GM12864 (cell line): ENCODE measurements around the gene FUT6.

Source experiments
- DNase-seq: peaks from one replicate; pipeline ENCODE4 v3.0.0-alpha.2; 2011; ENCODE audit warnings: low read depth
- H3K4me3 ChIP-seq: 2 replicates; pipeline ENCODE4 v1.5.1; 2011; ENCODE audit warnings: mild to moderate bottlenecking, low read depth, low read length, control low read depth
- CTCF ChIP-seq: IDR thresholded peaks from 2 replicates; pipeline ENCODE4 v1.5.1; 2011; ENCODE audit warnings: low read depth, mild to moderate bottlenecking, moderate library complexity, low read length, control low read depth, inconsistent platforms; ENCODE audit errors: missing control alignments

FUT6 gene

GRCh38 chr19:5814123-5814851, 25.2 kb downstream of the FUT6 start:
- no peak overlapping the region for H3K4me3 ChIP-seq
- DNase-seq, result no peak
- no peak for TF ChIP-seq CTCF

DNA sequence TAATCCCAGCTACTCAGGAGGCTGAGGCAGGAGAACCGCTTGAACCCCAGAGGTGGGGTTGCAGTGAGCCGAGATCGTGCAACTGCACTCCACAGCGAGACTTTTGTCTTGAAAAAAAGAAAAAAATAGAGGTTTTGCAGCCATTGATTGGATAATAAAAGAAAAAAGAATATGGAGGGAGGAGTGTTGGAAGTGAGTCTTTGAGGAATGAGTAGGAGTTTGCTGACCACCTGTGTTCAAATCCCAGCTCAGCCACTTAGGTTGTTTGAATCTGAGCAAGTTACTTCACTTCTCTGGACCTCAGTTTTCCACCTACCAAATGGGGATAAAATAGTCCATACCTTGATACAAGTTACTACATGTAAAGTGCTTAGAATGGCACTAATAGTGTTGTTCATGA, 28.4 kb downstream of the FUT6 start:
- H3K4me3 ChIP-seq, result no peak overlapping the region
- no peak for DNase-seq
- no peak for TF ChIP-seq CTCF

DNA sequence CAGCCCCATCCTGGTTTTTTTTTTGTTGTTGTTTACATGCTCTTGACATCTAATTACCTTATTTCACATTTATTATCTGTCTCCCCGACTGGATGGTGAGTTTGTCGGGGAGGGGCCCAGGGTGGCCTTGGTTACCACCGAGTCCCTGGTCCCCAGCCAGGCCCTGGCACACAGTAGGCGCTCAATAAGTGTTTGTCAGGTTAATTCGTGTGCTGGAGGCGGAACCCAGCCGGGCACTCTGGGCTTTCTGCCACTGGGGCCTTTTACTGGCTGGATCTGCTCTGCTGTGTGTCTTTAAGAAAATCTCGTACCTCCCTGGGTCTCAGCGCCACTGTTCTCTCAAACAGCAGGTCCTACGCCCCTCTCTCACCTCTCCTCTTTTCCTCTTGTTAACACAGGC, 30.0 kb downstream of the FUT6 start:
- no peak for DNase-seq
- H3K4me3 ChIP-seq, result no peak overlapping the region
- no peak for TF ChIP-seq CTCF

DNA sequence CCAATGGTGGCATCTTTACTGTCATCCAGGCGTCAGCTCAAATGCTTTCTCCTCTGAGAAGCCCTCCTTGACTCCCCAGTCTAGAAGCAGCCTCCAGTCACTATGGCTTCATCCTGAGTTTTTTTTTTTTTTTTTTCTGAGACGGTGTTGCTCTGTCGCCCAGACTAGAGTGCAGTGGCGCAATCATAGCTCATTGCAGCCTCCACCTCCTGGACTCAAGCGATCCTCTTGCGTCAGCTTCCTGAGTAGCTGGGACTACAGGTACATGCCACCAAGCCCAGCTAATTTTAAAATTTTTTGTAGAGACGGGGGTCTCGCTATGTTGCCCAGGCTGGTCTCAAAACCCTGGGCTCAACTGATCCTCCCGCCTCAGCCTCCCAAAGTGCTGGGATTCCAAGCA, 30.4 kb downstream of the FUT6 start:
- H3K4me3 ChIP-seq, result no peak overlapping the region
- no peak for DNase-seq
- no peak for TF ChIP-seq CTCF

DNA sequence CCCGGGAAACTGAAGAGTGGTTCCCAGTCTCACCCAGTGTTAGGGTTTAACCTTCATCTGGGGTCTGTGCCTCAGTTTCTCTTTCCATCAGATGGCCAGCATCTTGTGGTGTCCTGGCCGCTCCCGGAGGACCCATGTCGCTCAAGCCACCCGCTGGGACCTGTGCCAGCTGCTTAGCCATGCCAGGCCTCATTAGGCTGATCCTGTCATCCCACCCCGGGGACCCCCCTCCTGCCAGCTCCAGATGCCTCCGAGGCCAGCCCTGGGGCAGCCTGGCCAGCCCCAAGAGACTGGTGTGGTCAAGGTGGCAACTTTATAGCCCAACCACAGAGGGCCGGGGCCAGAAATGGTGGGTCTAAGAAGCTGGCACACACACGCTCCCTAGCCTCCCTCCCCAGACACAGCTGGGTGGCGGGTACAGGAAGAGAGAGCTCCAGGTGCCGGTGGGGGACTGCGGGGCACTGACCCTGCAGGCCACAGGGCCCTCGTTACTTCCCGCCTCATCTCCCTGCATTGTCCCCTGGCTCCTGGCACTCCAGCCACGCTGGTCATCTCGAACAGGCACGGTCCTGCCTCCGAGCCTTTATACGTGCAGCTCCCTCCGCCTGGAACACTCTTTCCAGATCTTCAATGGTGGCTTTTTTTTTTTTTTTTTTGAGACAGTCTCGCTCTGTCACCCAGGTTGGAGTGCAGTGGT, 31.2 kb downstream of the FUT6 start:
- DNase-seq, result no peak
- TF ChIP-seq CTCF, result no peak

GRCh38 chr19:5806905-5807304, 32.6 kb downstream of the FUT6 start:
- no peak for DNase-seq
- TF ChIP-seq CTCF, result no peak
- no peak overlapping the region for H3K4me3 ChIP-seq

More for the DNA sequence above, 31.2 kb downstream of the FUT6 start:
- H3K4me3 ChIP-seq, result no peak overlapping the region

DNA sequence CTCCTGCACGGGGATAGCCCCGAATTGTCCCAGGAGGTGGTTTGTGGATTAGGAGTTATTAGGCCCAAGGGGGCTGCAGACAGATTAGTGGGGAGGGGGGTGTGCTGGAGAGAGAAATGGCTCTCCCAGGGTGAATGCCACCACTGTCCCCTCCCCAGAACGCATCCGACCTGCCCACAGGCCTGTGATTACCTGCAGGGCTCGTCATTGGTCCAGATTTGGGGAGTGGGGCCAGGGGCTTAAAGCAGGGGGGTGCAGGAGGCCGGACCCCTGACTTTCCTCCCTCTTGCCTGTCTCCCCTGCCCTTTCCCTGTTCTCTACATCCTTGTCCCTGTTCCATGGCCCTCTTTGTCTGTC, 33.4 kb downstream of the FUT6 start:
- TF ChIP-seq CTCF, result no peak
- no peak overlapping the region for H3K4me3 ChIP-seq
- no peak for DNase-seq
